ENCODE data around the gene C6orf120. TPM values are rescaled to one million over a fixed set of nuclear protein-coding genes. Genes with fewer than 3 reads are reported as not detected.

Gene C6orf120
- total RNA-seq, 1 experiment from 2014 or later = 20.6 TPM

- no peak overlapping the region for H3K4me2 ChIP-seq (ENCODE audit: low read length)
- H3K9ac ChIP-seq (ENCODE audit: low read length) = no peak overlapping the region
- ChIA-PET CTCF (no interaction called here), RAD21 (ENCODE audit: low non-redundant PET in 1 of 2, low total read pairs in 2 of 2, uncharacterized antibody in 2 of 2, unreplicated experiment in 2 of 2) (no interaction called here), POLR2A (no interaction called here)
- no peak overlapping the region for H3K27ac ChIP-seq (ENCODE audit: low read depth, low read length)
- intact Hi-C loops (cut with micrococcal nuclease) = loop anchor here (5.0 kb wide), 1 partner anchor 718 kb away; no protein-coding TSS in a partner anchor
- no peak overlapping the region for H3K4me3 ChIP-seq (replicated peaks in 1 of 2; ENCODE audit: low read depth in 1 of 2, low read length in 2 of 2)
- TF ChIP-seq CBX3 (IDR thresholded peaks at IDR 0.05; ENCODE audit: low read depth) = no peak
- TF ChIP-seq SP1 (IDR thresholded peaks at IDR 0.05; ENCODE audit: low read depth) = no peak
- TF ChIP-seq CTCF (IDR thresholded peaks at IDR 0.05 in 2 of 3, conservative IDR thresholded peaks at IDR 0.05 in 1 of 3; ENCODE audit: borderline replicate concordance in 1 of 3, insufficient read depth in 1 of 3, low read depth in 2 of 3, low read length in 2 of 3) = no peak
- no peak for TF ChIP-seq REST (IDR thresholded peaks at IDR 0.05; ENCODE audit: low read depth)
- TF ChIP-seq TCF7L2 (IDR thresholded peaks at IDR 0.05; ENCODE audit: borderline replicate concordance, extremely low read depth, insufficient read depth, insufficient read length) = no peak
- ATAC-seq = no peak
- DNase-seq (ENCODE audit: low read depth, low spot score) = no peak
- H3K79me2 ChIP-seq (ENCODE audit: insufficient read depth, low read length) = no peaks in the 10 kb centered on the region
- H3K36me3 ChIP-seq (ENCODE audit: control insufficient read depth in 1 of 2, insufficient read depth in 2 of 2, low read length in 2 of 2) = peaks cover 4 to 10% of the 10 kb centered on the region in 2 experiments; a peak in 2 of 4 replicates
- H2AFZ ChIP-seq (ENCODE audit: low read depth, low read length, poor library complexity, severe bottlenecking) = no peak overlapping the region
- BruUV-seq (replicated peaks) = no TSS peak
- no peaks in the 10 kb centered on the region for H4K20me1 ChIP-seq (ENCODE audit: insufficient read depth)
- no peaks in the 10 kb centered on the region for H3K9me2 ChIP-seq (ENCODE audit: insufficient read depth)
- H3K4me1 ChIP-seq (ENCODE audit: control insufficient read depth in 1 of 2, insufficient read depth in 2 of 2, low read length in 2 of 2) = no peaks in the 10 kb centered on the region
- H3K9me3 ChIP-seq (ENCODE audit: control insufficient read depth in 1 of 2, insufficient read depth in 1 of 2, low read depth in 1 of 2, low read length in 2 of 2) = no peaks in the 10 kb centered on the region
- no peaks in the 10 kb centered on the region for H3K27me3 ChIP-seq (ENCODE audit: insufficient read depth, low read length)
Observed at GRCh38 chr6:169675011-169675410, 26.9 kb upstream of the C6orf120 start.
